PC-3 (cell line): ENCODE data around the gene CGB8.

Experiments used
- EZH2 ChIP-seq: fragments of 300-600 bp; sonication (generic); IDR thresholded peaks from one replicate; pipeline ENCODE4 v1.6.1; 2017; ENCODE audit warnings: antibody characterized with exemption, mild to moderate bottlenecking, low read length; ENCODE audit not compliant: unreplicated experiment
- EZH2phosphoT487 ChIP-seq: fragments of 300-600 bp; sonication (generic); IDR thresholded peaks from 2 replicates; pipeline ENCODE4 v1.6.1; 2018; ENCODE audit warnings: mild to moderate bottlenecking, antibody characterized with exemption, low read length, borderline replicate concordance
- TF ChIP-seq, protein P1 (sequence below): fragments of 300-600 bp; sonication (generic); conservative IDR thresholded peaks from 2 replicates; pipeline ENCODE4 v1.5.1; 2017; ENCODE audit warnings: antibody characterized with exemption, low read depth, mild to moderate bottlenecking, low read length

- TF ChIP-seq EZH2 (no peak), EZH2phosphoT487 (no peak)
- TF ChIP-seq, protein P1, sequence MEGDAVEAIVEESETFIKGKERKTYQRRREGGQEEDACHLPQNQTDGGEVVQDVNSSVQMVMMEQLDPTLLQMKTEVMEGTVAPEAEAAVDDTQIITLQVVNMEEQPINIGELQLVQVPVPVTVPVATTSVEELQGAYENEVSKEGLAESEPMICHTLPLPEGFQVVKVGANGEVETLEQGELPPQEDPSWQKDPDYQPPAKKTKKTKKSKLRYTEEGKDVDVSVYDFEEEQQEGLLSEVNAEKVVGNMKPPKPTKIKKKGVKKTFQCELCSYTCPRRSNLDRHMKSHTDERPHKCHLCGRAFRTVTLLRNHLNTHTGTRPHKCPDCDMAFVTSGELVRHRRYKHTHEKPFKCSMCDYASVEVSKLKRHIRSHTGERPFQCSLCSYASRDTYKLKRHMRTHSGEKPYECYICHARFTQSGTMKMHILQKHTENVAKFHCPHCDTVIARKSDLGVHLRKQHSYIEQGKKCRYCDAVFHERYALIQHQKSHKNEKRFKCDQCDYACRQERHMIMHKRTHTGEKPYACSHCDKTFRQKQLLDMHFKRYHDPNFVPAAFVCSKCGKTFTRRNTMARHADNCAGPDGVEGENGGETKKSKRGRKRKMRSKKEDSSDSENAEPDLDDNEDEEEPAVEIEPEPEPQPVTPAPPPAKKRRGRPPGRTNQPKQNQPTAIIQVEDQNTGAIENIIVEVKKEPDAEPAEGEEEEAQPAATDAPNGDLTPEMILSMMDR, result no peak
These were observed 37.7 kb downstream of the CGB8 start for GRCh38 chr19:49011194-49011593.
